ENCODE results near the gene APBB2.

GRCh38 chr4:40951026-40951425, 263.3 kb downstream of the APBB2 start:
- TF ChIP-seq EZH2 (IDR thresholded peaks at IDR 0.05; ENCODE audit: borderline replicate concordance, control insufficient read depth, low read depth, low read length) (no peak), POLR2AphosphoS5 (IDR thresholded peaks at IDR 0.05; ENCODE audit: low read length) (no peak), RFX5 (IDR thresholded peaks at IDR 0.05; ENCODE audit: low read depth, low read length) (no peak), EGR1 (IDR thresholded peaks at IDR 0.05; ENCODE audit: borderline replicate concordance in 1 of 2, low read depth in 2 of 2, low read length in 2 of 2) (no peak), SPI1 (IDR thresholded peaks at IDR 0.05; ENCODE audit: borderline replicate concordance, insufficient read depth, low read depth, low read length) (no peak)
- TF ChIP-seq, protein P1, sequence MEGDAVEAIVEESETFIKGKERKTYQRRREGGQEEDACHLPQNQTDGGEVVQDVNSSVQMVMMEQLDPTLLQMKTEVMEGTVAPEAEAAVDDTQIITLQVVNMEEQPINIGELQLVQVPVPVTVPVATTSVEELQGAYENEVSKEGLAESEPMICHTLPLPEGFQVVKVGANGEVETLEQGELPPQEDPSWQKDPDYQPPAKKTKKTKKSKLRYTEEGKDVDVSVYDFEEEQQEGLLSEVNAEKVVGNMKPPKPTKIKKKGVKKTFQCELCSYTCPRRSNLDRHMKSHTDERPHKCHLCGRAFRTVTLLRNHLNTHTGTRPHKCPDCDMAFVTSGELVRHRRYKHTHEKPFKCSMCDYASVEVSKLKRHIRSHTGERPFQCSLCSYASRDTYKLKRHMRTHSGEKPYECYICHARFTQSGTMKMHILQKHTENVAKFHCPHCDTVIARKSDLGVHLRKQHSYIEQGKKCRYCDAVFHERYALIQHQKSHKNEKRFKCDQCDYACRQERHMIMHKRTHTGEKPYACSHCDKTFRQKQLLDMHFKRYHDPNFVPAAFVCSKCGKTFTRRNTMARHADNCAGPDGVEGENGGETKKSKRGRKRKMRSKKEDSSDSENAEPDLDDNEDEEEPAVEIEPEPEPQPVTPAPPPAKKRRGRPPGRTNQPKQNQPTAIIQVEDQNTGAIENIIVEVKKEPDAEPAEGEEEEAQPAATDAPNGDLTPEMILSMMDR (IDR thresholded peaks at IDR 0.05 in 2 of 3, conservative IDR thresholded peaks at IDR 0.05 in 1 of 3; ENCODE audit: control insufficient read depth in 2 of 3, extremely low read depth in 1 of 3, insufficient read depth in 1 of 3, low read depth in 3 of 3, low read length in 3 of 3) = no peak
- TF ChIP-seq, protein P2, sequence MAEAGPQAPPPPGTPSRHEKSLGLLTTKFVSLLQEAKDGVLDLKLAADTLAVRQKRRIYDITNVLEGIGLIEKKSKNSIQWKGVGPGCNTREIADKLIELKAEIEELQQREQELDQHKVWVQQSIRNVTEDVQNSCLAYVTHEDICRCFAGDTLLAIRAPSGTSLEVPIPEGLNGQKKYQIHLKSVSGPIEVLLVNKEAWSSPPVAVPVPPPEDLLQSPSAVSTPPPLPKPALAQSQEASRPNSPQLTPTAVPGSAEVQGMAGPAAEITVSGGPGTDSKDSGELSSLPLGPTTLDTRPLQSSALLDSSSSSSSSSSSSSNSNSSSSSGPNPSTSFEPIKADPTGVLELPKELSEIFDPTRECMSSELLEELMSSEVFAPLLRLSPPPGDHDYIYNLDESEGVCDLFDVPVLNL (IDR thresholded peaks at IDR 0.05; ENCODE audit: low read depth, low read length) = no peak
- TF ChIP-seq, protein P3, sequence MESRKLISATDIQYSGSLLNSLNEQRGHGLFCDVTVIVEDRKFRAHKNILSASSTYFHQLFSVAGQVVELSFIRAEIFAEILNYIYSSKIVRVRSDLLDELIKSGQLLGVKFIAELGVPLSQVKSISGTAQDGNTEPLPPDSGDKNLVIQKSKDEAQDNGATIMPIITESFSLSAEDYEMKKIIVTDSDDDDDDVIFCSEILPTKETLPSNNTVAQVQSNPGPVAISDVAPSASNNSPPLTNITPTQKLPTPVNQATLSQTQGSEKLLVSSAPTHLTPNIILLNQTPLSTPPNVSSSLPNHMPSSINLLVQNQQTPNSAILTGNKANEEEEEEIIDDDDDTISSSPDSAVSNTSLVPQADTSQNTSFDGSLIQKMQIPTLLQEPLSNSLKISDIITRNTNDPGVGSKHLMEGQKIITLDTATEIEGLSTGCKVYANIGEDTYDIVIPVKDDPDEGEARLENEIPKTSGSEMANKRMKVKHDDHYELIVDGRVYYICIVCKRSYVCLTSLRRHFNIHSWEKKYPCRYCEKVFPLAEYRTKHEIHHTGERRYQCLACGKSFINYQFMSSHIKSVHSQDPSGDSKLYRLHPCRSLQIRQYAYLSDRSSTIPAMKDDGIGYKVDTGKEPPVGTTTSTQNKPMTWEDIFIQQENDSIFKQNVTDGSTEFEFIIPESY (IDR thresholded peaks at IDR 0.05) = no peak
- TF ChIP-seq, protein P4, sequence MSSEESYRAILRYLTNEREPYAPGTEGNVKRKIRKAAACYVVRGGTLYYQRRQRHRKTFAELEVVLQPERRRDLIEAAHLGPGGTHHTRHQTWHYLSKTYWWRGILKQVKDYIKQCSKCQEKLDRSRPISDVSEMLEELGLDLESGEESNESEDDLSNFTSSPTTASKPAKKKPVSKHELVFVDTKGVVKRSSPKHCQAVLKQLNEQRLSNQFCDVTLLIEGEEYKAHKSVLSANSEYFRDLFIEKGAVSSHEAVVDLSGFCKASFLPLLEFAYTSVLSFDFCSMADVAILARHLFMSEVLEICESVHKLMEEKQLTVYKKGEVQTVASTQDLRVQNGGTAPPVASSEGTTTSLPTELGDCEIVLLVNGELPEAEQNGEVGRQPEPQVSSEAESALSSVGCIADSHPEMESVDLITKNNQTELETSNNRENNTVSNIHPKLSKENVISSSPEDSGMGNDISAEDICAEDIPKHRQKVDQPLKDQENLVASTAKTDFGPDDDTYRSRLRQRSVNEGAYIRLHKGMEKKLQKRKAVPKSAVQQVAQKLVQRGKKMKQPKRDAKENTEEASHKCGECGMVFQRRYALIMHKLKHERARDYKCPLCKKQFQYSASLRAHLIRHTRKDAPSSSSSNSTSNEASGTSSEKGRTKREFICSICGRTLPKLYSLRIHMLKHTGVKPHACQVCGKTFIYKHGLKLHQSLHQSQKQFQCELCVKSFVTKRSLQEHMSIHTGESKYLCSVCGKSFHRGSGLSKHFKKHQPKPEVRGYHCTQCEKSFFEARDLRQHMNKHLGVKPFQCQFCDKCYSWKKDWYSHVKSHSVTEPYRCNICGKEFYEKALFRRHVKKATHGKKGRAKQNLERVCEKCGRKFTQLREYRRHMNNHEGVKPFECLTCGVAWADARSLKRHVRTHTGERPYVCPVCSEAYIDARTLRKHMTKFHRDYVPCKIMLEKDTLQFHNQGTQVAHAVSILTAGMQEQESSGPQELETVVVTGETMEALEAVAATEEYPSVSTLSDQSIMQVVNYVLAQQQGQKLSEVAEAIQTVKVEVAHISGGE (CRISPR knock-in tag; IDR thresholded peaks at IDR 0.05) = no peak
